GM12878 (cell line): ENCODE results near the gene BCL2. TPM values are rescaled to one million over a fixed set of nuclear protein-coding genes. Genes with fewer than 3 reads are reported as not detected.

Experiments used
- ATAC-seq: fragments of 200-7000 bp; cut with Tn5 transposase; 3 replicates; pipeline ENCODE4 v1.9.1; 2020; ENCODE audit warnings: mild to moderate bottlenecking, moderate library complexity
- BruUV-seq: library from RNA; stranded (reverse); fragments of 400-500 nt; replicated peaks from 2 replicates; lab custom pipeline; 2021; lab: Mats Ljungman, UMichigan
- CTCF ChIA-PET: fragments of 300-600 bp; sonication (Branson Sonifier 250); formaldehyde crosslinking; extraction: SDS; loops from one replicate; lab custom pipeline; 2021; ENCODE audit warnings: inconsistent platforms; lab: Yijun Ruan, JAX
- POLR2A ChIA-PET: fragments of 350-600 bp; formaldehyde crosslinking; extraction: SDS; loops from one replicate; lab custom pipeline; 2021; ENCODE audit warnings: inconsistent platforms; lab: Charles Lee
- RAD21 ChIA-PET: fragments of 300-600 bp; sonication (Branson Sonifier 250); formaldehyde crosslinking; loops from one replicate; lab custom pipeline; 2023; ENCODE audit warnings: antibody characterized with exemption; ENCODE audit not compliant: unreplicated experiment; lab: Charles Lee
- SMC1A ChIA-PET: fragments of 300-600 bp; sonication (Branson Sonifier 250); formaldehyde crosslinking; loops from one replicate; lab custom pipeline; 2023; ENCODE audit not compliant: unreplicated experiment, uncharacterized antibody; lab: Charles Lee
- DNase-seq: peaks from one replicate; pipeline ENCODE4 v3.0.0-alpha.2; 2011; ENCODE audit warnings: low read depth, low spot score
- FAIRE-seq: peaks from 3 replicates; lab custom pipeline; 2011; peaks lifted over from hg19 to GRCh38; lab: Jason Lieb, UNC
- H2AFZ ChIP-seq: 2 replicates; pipeline ENCODE4 v1.6.0; 2011; ENCODE audit warnings: low read depth, low read length, control low read depth; ENCODE audit not compliant: control insufficient read depth
- H3K27ac ChIP-seq: 2 replicates; pipeline ENCODE4 v1.5.1; 2011; ENCODE audit warnings: control low read depth; ENCODE audit not compliant: control insufficient read depth, insufficient read depth
- H3K27me3 ChIP-seq, 2 experiments: replicated peaks in 1 of 2; 2 replicates each; pipeline versions ENCODE4 v1.6.0 to v1.6.1; 2011; ENCODE audit warnings: low read length in 1 of 2; ENCODE audit not compliant: control insufficient read depth in 2 of 2, insufficient read depth in 2 of 2
- H3K36me3 ChIP-seq, 2 experiments: 2 replicates each; pipeline ENCODE4 v1.5.1; 2011; ENCODE audit warnings: low read length in 1 of 2; ENCODE audit not compliant: control insufficient read depth in 2 of 2, insufficient read depth in 2 of 2
- H3K4me1 ChIP-seq: 2 replicates; pipeline ENCODE4 v1.6.1; 2011; ENCODE audit warnings: mild to moderate bottlenecking, low read length, moderate library complexity, mixed read lengths; ENCODE audit not compliant: control insufficient read depth, insufficient read depth
- H3K4me2 ChIP-seq: 2 replicates; pipeline ENCODE4 v1.6.0; 2011; ENCODE audit warnings: control low read depth; ENCODE audit not compliant: control insufficient read depth, insufficient read depth
- H3K4me3 ChIP-seq: fragments of 200-600 bp; sonication (generic); 2 replicates; pipeline ENCODE4 v1.5.1; 2016
- H3K79me2 ChIP-seq: 2 replicates; pipeline ENCODE4 v1.6.0; 2011; ENCODE audit warnings: low read length; ENCODE audit not compliant: control insufficient read depth, insufficient read depth
- H3K9ac ChIP-seq: 2 replicates; pipeline ENCODE4 v1.8.0; 2011; ENCODE audit warnings: low read length, control low read depth, mixed read lengths; ENCODE audit not compliant: control insufficient read depth, insufficient read depth
- H3K9me3 ChIP-seq: replicated peaks from 3 replicates; pipeline ENCODE4 v1.5.1; 2011; ENCODE audit warnings: mild to moderate bottlenecking, low read length; ENCODE audit not compliant: control insufficient read depth, insufficient read depth
- H4K20me1 ChIP-seq: 2 replicates; pipeline ENCODE4 v1.6.0; 2011; ENCODE audit not compliant: control insufficient read depth, insufficient read depth
- CHD1 ChIP-seq: IDR thresholded peaks from 2 replicates; pipeline ENCODE4 v1.6.1; 2012; ENCODE audit warnings: low read depth, low read length, improper control_type of control experiment
- MTA3 ChIP-seq: IDR thresholded peaks from 2 replicates; pipeline ENCODE4 v1.6.1; 2012; ENCODE audit warnings: low read length, inconsistent platforms, borderline replicate concordance
- RFX5 ChIP-seq: IDR thresholded peaks from 2 replicates; pipeline ENCODE4 v1.6.1; 2011; ENCODE audit warnings: low read depth, low read length, improper control_type of control experiment
- WGBS: methylation state at CpG from one replicate; pipeline ENCODE4 v1.1.6; 2016; ENCODE audit warnings: low lambda C conversion rate; ENCODE audit not compliant: insufficient replicate concordance, insufficient coverage; ENCODE audit errors: missing lambda C conversion rate; 5-methylcytosine and 5-hydroxymethylcytosine counted together
- in situ Hi-C: fragments of 300-500 bp; cut with MboI; formaldehyde crosslinking; loops from 9 replicates; pipeline ENCODE4 v1.14.3; 2018; ENCODE audit warnings: mixed read lengths
- intact Hi-C: fragments of 100-400 bp; cut with micrococcal nuclease; formaldehyde crosslinking; loops from one replicate; pipeline ENCODE4 v1.14.2; 2022; ENCODE audit not compliant: unreplicated experiment
- polyA plus RNA-seq, 11 experiments: library from polyadenylated mRNA; depleted of rRNA in 4 of 11; unstranded in 6 of 11; stranded (reverse) in 5 of 11; fragments of >200 nt; fragmentation: Nextera tagmentation in 4 of 11; fragmentation: Illumina TruSeq in 1 of 11; extraction: Ambion mirVana in 4 of 11; extraction: Trizol in 1 of 11; gene quantifications; 1 replicate in 1 of 11; 2 replicates in 10 of 11; pipeline versions ENCODE4 v1.2.1 to v1.2.3, GENCODE V29; 2011 to 2016; ENCODE audit warnings: inconsistent platforms in 2 of 11, missing spikeins in 2 of 11, low read depth in 1 of 11
- total RNA-seq, 4 experiments: library from RNA; depleted of rRNA in 3 of 4; stranded (reverse); fragments of >200 nt in 3 of 4; fragmentation: Illumina TruSeq in 1 of 4; extraction: Trizol in 1 of 4; gene quantifications; 2 replicates each; pipeline versions ENCODE4 v1.2.1 to v1.2.3, GENCODE V29; 2013 to 2021
- TF ChIP-seq, protein P1 (sequence below): fragments of 450-650 bp; IDR thresholded peaks from 2 replicates; pipeline ENCODE4 v1.6.1; 2016; ENCODE audit warnings: mild to moderate bottlenecking, moderate library complexity, borderline replicate concordance
- TF ChIP-seq, protein P2 (sequence below): fragments of 450-650 bp; formaldehyde crosslinking; IDR thresholded peaks from 2 replicates; pipeline ENCODE4 v1.5.0; 2022; ENCODE audit warnings: mild to moderate bottlenecking, missing genetic modification characterization

The BCL2 gene
- total and polyA plus RNA-seq, 10 of the 15 experiments (the other 5 are each of a cell fraction or from before 2014, with no cell fraction given), result 4.1 to 47.8 (median 19.3) TPM

DNA sequence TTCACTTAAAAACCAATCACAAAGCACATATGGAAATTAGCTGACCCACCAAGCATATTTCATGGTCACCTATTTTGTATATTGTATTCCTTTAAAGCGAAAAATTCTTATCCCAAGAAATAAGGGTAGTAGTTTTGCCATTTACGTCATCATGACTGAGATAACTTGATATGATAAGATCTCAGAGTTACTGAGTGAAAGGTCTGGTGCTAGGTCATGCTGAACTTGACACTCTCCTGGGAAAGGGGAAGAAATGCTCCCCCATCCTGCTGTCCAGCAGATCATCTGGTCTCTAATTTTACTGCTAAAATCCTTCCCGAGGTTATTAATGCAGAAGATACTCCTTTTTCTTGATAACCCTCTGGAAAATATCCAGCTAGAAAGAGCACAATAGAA, 78.3 kb downstream of the BCL2 start:
- RAD21 ChIA-PET, result interaction anchor here (1.0 kb wide), 1 partner anchor 76 kb away, joined by 3 read pairs; no protein-coding TSS in a partner anchor
- ATAC-seq, result no peak
- H3K36me3 ChIP-seq, result peaks cover 3 to 25% of the 10 kb centered on the region in 2 experiments
- TF ChIP-seq RFX5, result no peak
- TF ChIP-seq, all 136 proteins: peak for 0
- no peak overlapping the region for H3K4me3 ChIP-seq
- SMC1A ChIA-PET, result interaction anchor here (0.6 to 2.7 kb wide), 4 partner anchors 14 to 32 kb away, joined by 3 to 9 read pairs (median 4); no protein-coding TSS in a partner anchor
- in situ Hi-C loops, result no loop called here
- H2AFZ ChIP-seq, result no peak overlapping the region
- BruUV-seq, result no TSS peak
- peaks cover 12% of the 10 kb centered on the region; the same call in 2 of the 3 replicates for H3K9me3 ChIP-seq
- CTCF ChIA-PET, result interaction anchor here (0.5 kb wide), 1 partner anchor 83 kb away, joined by 3 read pairs; no protein-coding TSS in a partner anchor
- POLR2A ChIA-PET, result interaction anchor here (0.6 kb wide), 1 partner anchor 27 kb away, joined by 3 read pairs; no protein-coding TSS in a partner anchor
- no peak overlapping the region for H3K9ac ChIP-seq
- H4K20me1 ChIP-seq, result 0 out of 2 replicates have a peak, but pooled peaks cover 3% of the 10 kb centered on the region
- DNase-seq (no peak), FAIRE-seq (no peak)
- H3K4me2 ChIP-seq, result no peak overlapping the region
- intact Hi-C loops, result no loop called here
- no peak overlapping the region for H3K27ac ChIP-seq
- H3K79me2 ChIP-seq, result peaks cover 22% of the 10 kb centered on the region
- WGBS, result 81% methylated on average over 3 of the region's 3 CpGs
- H3K27me3 ChIP-seq, result no peaks in the 10 kb centered on the region
- no peaks in the 10 kb centered on the region for H3K4me1 ChIP-seq

DNA sequence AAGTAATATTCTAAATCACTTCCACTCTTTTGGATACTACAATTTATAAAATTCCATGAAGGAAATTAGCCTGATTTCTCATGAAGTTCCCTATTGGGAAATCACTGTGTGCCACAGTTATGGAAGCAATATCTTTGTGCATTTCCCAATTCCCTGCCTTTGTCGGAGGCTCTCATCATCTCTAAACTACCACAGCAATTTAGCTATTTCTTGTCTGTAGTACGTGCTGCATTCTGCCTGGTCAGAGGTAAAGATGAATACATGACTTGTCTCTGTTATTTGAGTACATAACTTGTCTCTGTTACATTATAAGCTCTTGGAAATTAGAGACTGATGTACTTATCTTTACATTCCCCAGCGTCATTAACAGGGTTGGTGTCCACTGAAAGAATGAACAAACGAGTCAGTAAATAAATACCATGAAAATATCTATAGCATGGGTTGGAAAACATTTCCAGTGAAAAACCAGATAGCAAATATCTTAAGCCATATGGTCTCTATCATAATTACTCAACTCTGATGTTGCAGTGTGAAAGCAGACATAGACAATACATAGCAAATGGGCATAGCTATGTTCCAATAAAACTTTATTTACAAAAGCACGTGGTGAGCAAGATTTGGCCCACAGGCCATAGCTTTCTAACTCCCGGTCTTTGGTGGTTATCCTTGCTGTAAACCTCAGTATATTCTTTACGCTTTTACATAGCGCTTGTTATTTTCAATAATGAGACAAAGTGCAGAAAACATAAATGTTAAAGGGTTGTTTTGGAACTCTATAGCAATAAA, 78.8 kb downstream of the BCL2 start:
- H3K4me2 ChIP-seq, result no peak overlapping the region
- peaks cover 3 to 25% of the 10 kb centered on the region in 2 experiments for H3K36me3 ChIP-seq
- RAD21 ChIA-PET, result interaction anchor here (1.0 kb wide), 1 partner anchor 77 kb away, joined by 3 read pairs; no protein-coding TSS in a partner anchor
- peaks cover 16% of the 10 kb centered on the region for H3K79me2 ChIP-seq
- H3K27ac ChIP-seq, result no peak overlapping the region
- TF ChIP-seq CHD1 (no peak), MTA3 (no peak)
- TF ChIP-seq, protein P1, sequence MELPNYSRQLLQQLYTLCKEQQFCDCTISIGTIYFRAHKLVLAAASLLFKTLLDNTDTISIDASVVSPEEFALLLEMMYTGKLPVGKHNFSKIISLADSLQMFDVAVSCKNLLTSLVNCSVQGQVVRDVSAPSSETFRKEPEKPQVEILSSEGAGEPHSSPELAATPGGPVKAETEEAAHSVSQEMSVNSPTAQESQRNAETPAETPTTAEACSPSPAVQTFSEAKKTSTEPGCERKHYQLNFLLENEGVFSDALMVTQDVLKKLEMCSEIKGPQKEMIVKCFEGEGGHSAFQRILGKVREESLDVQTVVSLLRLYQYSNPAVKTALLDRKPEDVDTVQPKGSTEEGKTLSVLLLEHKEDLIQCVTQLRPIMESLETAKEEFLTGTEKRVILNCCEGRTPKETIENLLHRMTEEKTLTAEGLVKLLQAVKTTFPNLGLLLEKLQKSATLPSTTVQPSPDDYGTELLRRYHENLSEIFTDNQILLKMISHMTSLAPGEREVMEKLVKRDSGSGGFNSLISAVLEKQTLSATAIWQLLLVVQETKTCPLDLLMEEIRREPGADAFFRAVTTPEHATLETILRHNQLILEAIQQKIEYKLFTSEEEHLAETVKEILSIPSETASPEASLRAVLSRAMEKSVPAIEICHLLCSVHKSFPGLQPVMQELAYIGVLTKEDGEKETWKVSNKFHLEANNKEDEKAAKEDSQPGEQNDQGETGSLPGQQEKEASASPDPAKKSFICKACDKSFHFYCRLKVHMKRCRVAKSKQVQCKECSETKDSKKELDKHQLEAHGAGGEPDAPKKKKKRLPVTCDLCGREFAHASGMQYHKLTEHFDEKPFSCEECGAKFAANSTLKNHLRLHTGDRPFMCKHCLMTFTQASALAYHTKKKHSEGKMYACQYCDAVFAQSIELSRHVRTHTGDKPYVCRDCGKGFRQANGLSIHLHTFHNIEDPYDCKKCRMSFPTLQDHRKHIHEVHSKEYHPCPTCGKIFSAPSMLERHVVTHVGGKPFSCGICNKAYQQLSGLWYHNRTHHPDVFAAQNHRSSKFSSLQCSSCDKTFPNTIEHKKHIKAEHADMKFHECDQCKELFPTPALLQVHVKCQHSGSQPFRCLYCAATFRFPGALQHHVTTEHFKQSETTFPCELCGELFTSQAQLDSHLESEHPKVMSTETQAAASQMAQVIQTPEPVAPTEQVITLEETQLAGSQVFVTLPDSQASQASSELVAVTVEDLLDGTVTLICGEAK, result peak; percentile 83
- TF ChIP-seq, protein P2, sequence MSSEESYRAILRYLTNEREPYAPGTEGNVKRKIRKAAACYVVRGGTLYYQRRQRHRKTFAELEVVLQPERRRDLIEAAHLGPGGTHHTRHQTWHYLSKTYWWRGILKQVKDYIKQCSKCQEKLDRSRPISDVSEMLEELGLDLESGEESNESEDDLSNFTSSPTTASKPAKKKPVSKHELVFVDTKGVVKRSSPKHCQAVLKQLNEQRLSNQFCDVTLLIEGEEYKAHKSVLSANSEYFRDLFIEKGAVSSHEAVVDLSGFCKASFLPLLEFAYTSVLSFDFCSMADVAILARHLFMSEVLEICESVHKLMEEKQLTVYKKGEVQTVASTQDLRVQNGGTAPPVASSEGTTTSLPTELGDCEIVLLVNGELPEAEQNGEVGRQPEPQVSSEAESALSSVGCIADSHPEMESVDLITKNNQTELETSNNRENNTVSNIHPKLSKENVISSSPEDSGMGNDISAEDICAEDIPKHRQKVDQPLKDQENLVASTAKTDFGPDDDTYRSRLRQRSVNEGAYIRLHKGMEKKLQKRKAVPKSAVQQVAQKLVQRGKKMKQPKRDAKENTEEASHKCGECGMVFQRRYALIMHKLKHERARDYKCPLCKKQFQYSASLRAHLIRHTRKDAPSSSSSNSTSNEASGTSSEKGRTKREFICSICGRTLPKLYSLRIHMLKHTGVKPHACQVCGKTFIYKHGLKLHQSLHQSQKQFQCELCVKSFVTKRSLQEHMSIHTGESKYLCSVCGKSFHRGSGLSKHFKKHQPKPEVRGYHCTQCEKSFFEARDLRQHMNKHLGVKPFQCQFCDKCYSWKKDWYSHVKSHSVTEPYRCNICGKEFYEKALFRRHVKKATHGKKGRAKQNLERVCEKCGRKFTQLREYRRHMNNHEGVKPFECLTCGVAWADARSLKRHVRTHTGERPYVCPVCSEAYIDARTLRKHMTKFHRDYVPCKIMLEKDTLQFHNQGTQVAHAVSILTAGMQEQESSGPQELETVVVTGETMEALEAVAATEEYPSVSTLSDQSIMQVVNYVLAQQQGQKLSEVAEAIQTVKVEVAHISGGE (CRISPR knock-in tag), result no peak
- TF ChIP-seq, all 136 proteins: peak for 1
- in situ Hi-C loops (no loop called here), intact Hi-C loops (no loop called here)
- H3K27me3 ChIP-seq, result no peaks in the 10 kb centered on the region
- BruUV-seq, result no TSS peak
- H4K20me1 ChIP-seq, result 0 out of 2 replicates have a peak, but pooled peaks cover 3% of the 10 kb centered on the region
- H2AFZ ChIP-seq, result no peak overlapping the region
- CTCF ChIA-PET, result interaction anchor here (0.5 kb wide), 1 partner anchor 82 kb away, joined by 3 read pairs; no protein-coding TSS in a partner anchor
- H3K9me3 ChIP-seq, result peaks cover 16% of the 10 kb centered on the region; the same call in 2 of the 3 replicates
- 76% methylated on average over 8 of the region's 8 CpGs for WGBS
- no peak for ATAC-seq
- no peak overlapping the region for H3K4me3 ChIP-seq
- POLR2A ChIA-PET, result interaction anchor here (0.6 kb wide), 1 partner anchor 27 kb away, joined by 3 read pairs; no protein-coding TSS in a partner anchor
- H3K9ac ChIP-seq, result no peak overlapping the region
- H3K4me1 ChIP-seq, result no peaks in the 10 kb centered on the region
- FAIRE-seq, result no peak
- DNase-seq, result no peak
- SMC1A ChIA-PET, result interaction anchor here (1.1 to 2.7 kb wide), 3 partner anchors 13 to 29 kb away, joined by 3 to 9 read pairs (median 5); no protein-coding TSS in a partner anchor
